Fibroblast of gingiva (primary cell): ENCODE results near the gene PLP2.

Experiments used
- DNase-seq: peaks from one replicate; pipeline ENCODE4 v3.0.0-alpha.2; 2011; ENCODE audit warnings: low read depth

Gene PLP2

GRCh38 chrX:49209434-49210251, 37.9 kb downstream of the PLP2 start:
- DNase-seq: no peak

DNA sequence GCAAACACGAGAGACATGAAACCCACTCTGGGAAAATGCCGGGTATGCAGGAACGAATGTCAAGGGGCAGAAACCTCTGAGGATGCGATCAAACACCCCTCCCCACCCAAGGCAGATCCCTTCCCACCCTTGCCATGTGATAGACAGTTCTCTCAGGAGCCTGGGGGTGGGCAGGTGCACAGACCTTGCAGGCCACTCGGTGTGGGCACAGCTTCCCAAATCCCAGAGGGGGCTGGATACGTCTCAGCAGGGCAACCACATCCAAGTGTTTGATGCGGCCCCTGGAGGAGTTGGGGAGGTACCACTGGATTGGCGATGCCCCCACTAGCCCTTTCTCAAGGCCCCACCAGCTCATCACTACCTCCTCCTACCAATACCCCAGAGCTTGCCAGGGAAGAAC, 38.7 kb downstream of the PLP2 start:
- no peak for DNase-seq

DNA sequence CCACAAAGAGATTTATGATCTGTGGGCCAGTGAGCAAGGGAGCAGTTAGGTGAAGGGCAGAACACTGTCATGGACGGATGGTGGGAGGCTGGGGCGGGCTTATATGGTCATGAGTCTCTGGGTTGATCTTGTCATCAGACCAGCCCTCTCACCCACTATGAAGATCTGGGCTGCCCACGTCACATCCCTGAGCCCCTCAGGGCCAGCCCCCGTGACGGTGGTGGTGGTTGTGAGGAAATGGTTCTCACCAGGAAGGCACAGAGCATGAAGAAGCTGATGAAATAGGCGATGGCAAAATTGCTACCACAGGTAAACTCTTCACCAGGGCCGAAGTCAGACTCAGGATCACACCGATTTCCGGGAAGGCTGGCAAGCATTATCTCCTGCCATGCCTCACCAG, 39.4 kb downstream of the PLP2 start:
- DNase-seq: no peak

DNA sequence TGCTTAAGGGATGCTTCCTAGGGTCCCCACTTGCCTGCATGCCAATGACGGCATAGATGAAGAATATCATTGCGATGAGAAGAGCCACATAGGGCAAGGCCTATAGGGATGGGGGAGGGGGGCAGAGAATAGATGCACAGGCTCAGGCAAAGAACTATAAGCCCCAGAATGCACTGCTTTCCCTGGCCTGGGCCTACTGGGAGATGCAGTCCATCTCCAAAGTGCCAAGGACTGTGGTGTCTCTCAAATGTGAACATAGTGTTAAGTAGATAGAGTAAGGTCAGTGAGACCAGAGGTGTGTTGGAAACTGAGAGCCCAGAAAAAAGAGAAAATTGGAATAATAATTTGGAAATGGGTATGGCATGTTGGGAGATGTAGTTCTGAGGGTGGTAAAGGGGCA, 40.5 kb downstream of the PLP2 start:
- no peak for DNase-seq

DNA sequence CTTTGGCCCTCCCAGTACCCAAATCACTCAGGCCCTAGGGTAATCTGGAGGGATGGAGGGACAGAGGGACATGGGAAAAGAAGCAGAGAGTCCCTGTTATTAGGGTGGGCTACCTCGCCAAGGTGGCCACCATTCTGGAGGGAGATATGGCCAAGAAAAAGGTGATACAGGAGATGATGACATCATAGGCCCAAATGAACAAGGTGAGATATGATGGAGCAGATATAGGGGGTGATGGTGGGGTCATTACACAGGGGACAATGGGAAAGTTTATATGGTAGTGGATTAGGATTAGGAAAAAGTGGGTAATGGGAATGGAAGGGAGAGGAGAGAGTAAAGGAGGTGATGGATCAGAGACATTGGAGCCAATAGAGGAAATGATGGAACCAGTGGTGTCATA, 41.2 kb downstream of the PLP2 start:
- no peak for DNase-seq

GRCh38 chrX:49214416-49214815, 42.7 kb downstream of the PLP2 start:
- DNase-seq: no peak

GRCh38 chrX:49214996-49215526, 43.4 kb downstream of the PLP2 start:
- DNase-seq: no peak

GRCh38 chrX:49220100-49220499, 48.4 kb downstream of the PLP2 start:
- no peak for DNase-seq

DNA sequence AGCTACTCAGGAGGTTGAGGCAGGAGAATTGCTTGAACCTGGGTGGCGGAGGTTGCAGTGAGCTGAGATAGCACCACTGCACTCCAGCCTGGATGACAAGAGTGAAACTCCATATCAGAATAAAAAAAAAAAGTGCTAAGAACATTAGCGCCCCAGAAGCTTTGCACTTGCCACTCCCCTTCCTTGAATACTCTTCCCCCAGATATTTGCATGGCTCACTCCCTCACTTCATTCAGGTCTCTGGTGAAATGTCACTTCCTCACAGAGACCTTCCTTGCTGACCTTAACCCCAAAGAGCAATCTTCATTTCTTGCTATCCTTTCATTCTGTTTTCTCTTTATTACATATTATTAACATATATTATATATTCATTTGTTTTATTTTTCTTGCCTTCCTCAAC, 50.2 kb downstream of the PLP2 start:
- DNase-seq: no peak
